NB4 (cell line): ENCODE data around the gene SLCO4A1.

Experiments
- DNase-seq: peaks from one replicate; pipeline ENCODE4 v3.0.0; 2010; ENCODE audit warnings: low read depth
- H3K4me3 ChIP-seq: one replicate; pipeline ENCODE4 v1.5.1; 2011; ENCODE audit warnings: mild to moderate bottlenecking, low read depth, low read length, moderate library complexity
- CTCF ChIP-seq: IDR thresholded peaks from one replicate; pipeline ENCODE4 v1.5.1; 2012; ENCODE audit warnings: low read depth, low read length
- MAX ChIP-seq: IDR thresholded peaks from 2 replicates; pipeline ENCODE4 v1.6.1; 2011; ENCODE audit warnings: low read depth, low read length
- MYC ChIP-seq: IDR thresholded peaks from 2 replicates; pipeline ENCODE4 v1.6.1; 2011; ENCODE audit warnings: low read depth, low read length
- POLR2A ChIP-seq: IDR thresholded peaks from 2 replicates; pipeline ENCODE4 v1.6.1; 2011; ENCODE audit warnings: mild to moderate bottlenecking; ENCODE audit not compliant: insufficient read length; ENCODE audit errors: extremely low read depth

Gene SLCO4A1

GRCh38 chr20:62667530-62668440 lies 25.5 kb downstream of the SLCO4A1 start:
- H3K4me3 ChIP-seq = no peak overlapping the region
- TF ChIP-seq POLR2A = no peak
- TF ChIP-seq CTCF = no peak
- TF ChIP-seq MYC = no peak
- TF ChIP-seq MAX = no peak
- DNase-seq = no peak

GRCh38 chr20:62668441-62669027 lies 26.2 kb downstream of the SLCO4A1 start:
- no peak overlapping the region for H3K4me3 ChIP-seq
- TF ChIP-seq POLR2A (no peak), CTCF (peak; percentile 76)
- peak; percentile 75 for DNase-seq

- no peak overlapping the region for H3K4me3 ChIP-seq
- TF ChIP-seq POLR2A = no peak
- no peak for TF ChIP-seq CTCF
- TF ChIP-seq MYC = no peak
- TF ChIP-seq MAX = no peak
- no peak for DNase-seq
These were observed 26.9 kb downstream of the SLCO4A1 start for GRCh38 chr20:62669249-62669648.

- TF ChIP-seq MAX = no peak
- TF ChIP-seq POLR2A = no peak
- TF ChIP-seq CTCF = no peak
- DNase-seq = no peak
- no peak overlapping the region for H3K4me3 ChIP-seq
These were observed 27.9 kb downstream of the SLCO4A1 start for GRCh38 chr20:62670156-62670555.

- no peak for TF ChIP-seq MAX
- no peak for TF ChIP-seq MYC
- TF ChIP-seq CTCF = no peak
- TF ChIP-seq POLR2A = no peak
- no peak for DNase-seq
- H3K4me3 ChIP-seq = no peak overlapping the region
These were observed 28.7 kb downstream of the SLCO4A1 start for GRCh38 chr20:62670998-62671397.

- peak; percentile 89 for DNase-seq
- no peak for TF ChIP-seq POLR2A
- TF ChIP-seq MYC = no peak
- no peak for TF ChIP-seq MAX
- no peak for TF ChIP-seq CTCF
- no peak overlapping the region for H3K4me3 ChIP-seq
These were observed 29.5 kb downstream of the SLCO4A1 start for GRCh38 chr20:62671765-62672164.
